NCI-H1694 treated with DMSO at 0.1 percent for 48 hours (cell line): ENCODE data around the gene ZNF764.
"Not testable (repeated sequence)": the region's sequence is repeated elsewhere in the genome, so short reads cannot be mapped to it uniquely, and the experiment has no call there.

ENCODE experiments used
- DNase-seq: peaks from one replicate; lab custom pipeline; 2025; lab: John Stamatoyannopoulos, UW

The ZNF764 gene

GRCh38 chr16:30527635-30528178 is 30.5 kb downstream of the ZNF764 start:
- no peak for DNase-seq

GRCh38 chr16:30526823-30527634 is 31.1 kb downstream of the ZNF764 start:
- DNase-seq = peak; percentile 90

GRCh38 chr16:30526137-30526822 is 31.9 kb downstream of the ZNF764 start, which contains the start of gene ZNF768:
TSS of gene ZNF768 (minus strand) at chr16:30526566. CDS start at chr16:30526413, 153 bp downstream.
- DNase-seq = no peak

GRCh38 chr16:30525844-30526136 is 32.4 kb downstream of the ZNF764 start:
- DNase-seq = no peak

- no peak for DNase-seq
These were observed 33.3 kb downstream of the ZNF764 start for GRCh38 chr16:30524575-30525568.

- no peak for DNase-seq
These were observed 34.2 kb downstream of the ZNF764 start for GRCh38 chr16:30523768-30524574.

GRCh38 chr16:30522702-30523463 is 35.3 kb downstream of the ZNF764 start:
- not testable (repeated sequence) for DNase-seq

- DNase-seq = no peak
These were observed 36.1 kb downstream of the ZNF764 start for GRCh38 chr16:30521873-30522641.

GRCh38 chr16:30521476-30521872 is 36.7 kb downstream of the ZNF764 start:
- no peak for DNase-seq

- no peak for DNase-seq
These were observed 38.8 kb downstream of the ZNF764 start for GRCh38 chr16:30519120-30520049.

GRCh38 chr16:30518552-30518951 is 39.6 kb downstream of the ZNF764 start:
- no peak for DNase-seq

- DNase-seq = no peak
These were observed 42.9 kb downstream of the ZNF764 start for GRCh38 chr16:30515275-30515674.

GRCh38 chr16:30511509-30511908 is 46.7 kb downstream of the ZNF764 start:
- no peak for DNase-seq

GRCh38 chr16:30510376-30510938 is 47.7 kb downstream of the ZNF764 start:
- no peak for DNase-seq

- no peak for DNase-seq
These were observed 49.0 kb downstream of the ZNF764 start for GRCh38 chr16:30509081-30509765.
